GM12878 (cell line): ENCODE data around the gene TBC1D5. TPM values are rescaled to one million over a fixed set of nuclear protein-coding genes. Genes with fewer than 3 reads are reported as not detected.

Experiments
- ATAC-seq: fragments of 200-7000 bp; cut with Tn5 transposase; 3 replicates; pipeline ENCODE4 v1.9.1; 2020; ENCODE audit warnings: mild to moderate bottlenecking, moderate library complexity
- BruUV-seq: library from RNA; stranded (reverse); fragments of 400-500 nt; replicated peaks from 2 replicates; lab custom pipeline; 2021; lab: Mats Ljungman, UMichigan
- CTCF ChIA-PET: fragments of 300-600 bp; sonication (Branson Sonifier 250); formaldehyde crosslinking; extraction: SDS; loops from one replicate; lab custom pipeline; 2021; ENCODE audit warnings: inconsistent platforms; lab: Yijun Ruan, JAX
- POLR2A ChIA-PET: fragments of 350-600 bp; formaldehyde crosslinking; extraction: SDS; loops from one replicate; lab custom pipeline; 2021; ENCODE audit warnings: inconsistent platforms; lab: Charles Lee
- RAD21 ChIA-PET: fragments of 300-600 bp; sonication (Branson Sonifier 250); formaldehyde crosslinking; loops from one replicate; lab custom pipeline; 2023; ENCODE audit warnings: antibody characterized with exemption; ENCODE audit not compliant: unreplicated experiment; lab: Charles Lee
- SMC1A ChIA-PET: fragments of 300-600 bp; sonication (Branson Sonifier 250); formaldehyde crosslinking; loops from one replicate; lab custom pipeline; 2023; ENCODE audit not compliant: unreplicated experiment, uncharacterized antibody; lab: Charles Lee
- DNase-seq: peaks from one replicate; pipeline ENCODE4 v3.0.0-alpha.2; 2011; ENCODE audit warnings: low read depth, low spot score
- FAIRE-seq: peaks from 3 replicates; lab custom pipeline; 2011; peaks lifted over from hg19 to GRCh38; lab: Jason Lieb, UNC
- H2AFZ ChIP-seq: 2 replicates; pipeline ENCODE4 v1.6.0; 2011; ENCODE audit warnings: low read depth, low read length, control low read depth; ENCODE audit not compliant: control insufficient read depth
- H3K27ac ChIP-seq: 2 replicates; pipeline ENCODE4 v1.5.1; 2011; ENCODE audit warnings: control low read depth; ENCODE audit not compliant: control insufficient read depth, insufficient read depth
- H3K27me3 ChIP-seq, 2 experiments: replicated peaks in 1 of 2; 2 replicates each; pipeline versions ENCODE4 v1.6.0 to v1.6.1; 2011; ENCODE audit warnings: low read length in 1 of 2; ENCODE audit not compliant: control insufficient read depth in 2 of 2, insufficient read depth in 2 of 2
- H3K36me3 ChIP-seq, 2 experiments: 2 replicates each; pipeline ENCODE4 v1.5.1; 2011; ENCODE audit warnings: low read length in 1 of 2; ENCODE audit not compliant: control insufficient read depth in 2 of 2, insufficient read depth in 2 of 2
- H3K4me1 ChIP-seq: 2 replicates; pipeline ENCODE4 v1.6.1; 2011; ENCODE audit warnings: mild to moderate bottlenecking, low read length, moderate library complexity, mixed read lengths; ENCODE audit not compliant: control insufficient read depth, insufficient read depth
- H3K4me2 ChIP-seq: 2 replicates; pipeline ENCODE4 v1.6.0; 2011; ENCODE audit warnings: control low read depth; ENCODE audit not compliant: control insufficient read depth, insufficient read depth
- H3K4me3 ChIP-seq: fragments of 200-600 bp; sonication (generic); 2 replicates; pipeline ENCODE4 v1.5.1; 2016
- H3K79me2 ChIP-seq: 2 replicates; pipeline ENCODE4 v1.6.0; 2011; ENCODE audit warnings: low read length; ENCODE audit not compliant: control insufficient read depth, insufficient read depth
- H3K9ac ChIP-seq: 2 replicates; pipeline ENCODE4 v1.8.0; 2011; ENCODE audit warnings: low read length, control low read depth, mixed read lengths; ENCODE audit not compliant: control insufficient read depth, insufficient read depth
- H3K9me3 ChIP-seq: replicated peaks from 3 replicates; pipeline ENCODE4 v1.5.1; 2011; ENCODE audit warnings: mild to moderate bottlenecking, low read length; ENCODE audit not compliant: control insufficient read depth, insufficient read depth
- H4K20me1 ChIP-seq: 2 replicates; pipeline ENCODE4 v1.6.0; 2011; ENCODE audit not compliant: control insufficient read depth, insufficient read depth
- ATF7 ChIP-seq: fragments of 450-650 bp; IDR thresholded peaks from 2 replicates; pipeline ENCODE4 v1.6.1; 2016; ENCODE audit warnings: low read depth, mild to moderate bottlenecking
- CHD1 ChIP-seq: IDR thresholded peaks from 2 replicates; pipeline ENCODE4 v1.6.1; 2012; ENCODE audit warnings: low read depth, low read length, improper control_type of control experiment
- EED ChIP-seq: sonication (generic); IDR thresholded peaks from 2 replicates; pipeline ENCODE4 v1.6.1; 2016; ENCODE audit warnings: antibody characterized with exemption, low read depth
- EGR1 ChIP-seq, 2 experiments: IDR thresholded peaks; 1 replicate in 1 of 2; 2 replicates in 1 of 2; pipeline ENCODE4 v1.6.1; 2011 to 2012; ENCODE audit warnings: low read depth in 2 of 2, low read length in 2 of 2, borderline replicate concordance in 1 of 2, mild to moderate bottlenecking in 1 of 2, moderate library complexity in 1 of 2
- HCFC1 ChIP-seq: fragments of 150-350 bp; IDR thresholded peaks from 2 replicates; pipeline ENCODE4 v1.6.1; 2014; ENCODE audit warnings: low read length
- IRF3 ChIP-seq: fragments of 450-650 bp; IDR thresholded peaks from 2 replicates; pipeline ENCODE4 v1.6.1; 2014; ENCODE audit warnings: mild to moderate bottlenecking
- NR2F1 ChIP-seq: fragments of 450-650 bp; conservative IDR thresholded peaks from 2 replicates; pipeline ENCODE4 v1.6.1; 2017; ENCODE audit warnings: mild to moderate bottlenecking
- SP1 ChIP-seq: IDR thresholded peaks from one replicate; pipeline ENCODE4 v1.6.1; 2011; ENCODE audit warnings: low read depth, low read length
- SUZ12 ChIP-seq: fragments of 200-600 bp; sonication (generic); IDR thresholded peaks from one replicate; pipeline ENCODE4 v1.6.1; 2018; ENCODE audit warnings: antibody characterized with exemption, mild to moderate bottlenecking; ENCODE audit not compliant: unreplicated experiment
- TBL1XR1 ChIP-seq: IDR thresholded peaks from 2 replicates; pipeline ENCODE4 v1.6.1; 2012; ENCODE audit warnings: low read depth, low read length, improper control_type of control experiment
- ZBTB33 ChIP-seq: fragments of 450-650 bp; IDR thresholded peaks from 2 replicates; pipeline ENCODE4 v1.6.1; 2017; ENCODE audit warnings: mild to moderate bottlenecking
- ZBTB4 ChIP-seq: fragments of 450-650 bp; formaldehyde crosslinking; IDR thresholded peaks from 2 replicates; pipeline ENCODE4 v1.4.0; 2022; ENCODE audit warnings: mild to moderate bottlenecking, moderate library complexity
- ZNF384 ChIP-seq: IDR thresholded peaks from 2 replicates; pipeline ENCODE4 v1.6.1; 2012; ENCODE audit warnings: low read depth, mild to moderate bottlenecking, low read length, improper control_type of control experiment, borderline replicate concordance
- ZNF622 ChIP-seq: fragments of 450-650 bp; IDR thresholded peaks from 2 replicates; pipeline ENCODE4 v1.6.1; 2017; ENCODE audit warnings: mild to moderate bottlenecking, inconsistent platforms
- ZNF687 ChIP-seq: fragments of 450-650 bp; IDR thresholded peaks from 2 replicates; pipeline ENCODE4 v1.6.1; 2017; ENCODE audit warnings: mild to moderate bottlenecking, moderate library complexity
- WGBS: methylation state at CpG from one replicate; pipeline ENCODE4 v1.1.6; 2016; ENCODE audit warnings: low lambda C conversion rate; ENCODE audit not compliant: insufficient replicate concordance, insufficient coverage; ENCODE audit errors: missing lambda C conversion rate; 5-methylcytosine and 5-hydroxymethylcytosine counted together
- in situ Hi-C: fragments of 300-500 bp; cut with MboI; formaldehyde crosslinking; loops from 9 replicates; pipeline ENCODE4 v1.14.3; 2018; ENCODE audit warnings: mixed read lengths
- intact Hi-C: fragments of 100-400 bp; cut with micrococcal nuclease; formaldehyde crosslinking; loops from one replicate; pipeline ENCODE4 v1.14.2; 2022; ENCODE audit not compliant: unreplicated experiment
- polyA plus RNA-seq, 11 experiments: library from polyadenylated mRNA; depleted of rRNA in 4 of 11; unstranded in 6 of 11; stranded (reverse) in 5 of 11; fragments of >200 nt; fragmentation: Nextera tagmentation in 4 of 11; fragmentation: Illumina TruSeq in 1 of 11; extraction: Ambion mirVana in 4 of 11; extraction: Trizol in 1 of 11; gene quantifications; 1 replicate in 1 of 11; 2 replicates in 10 of 11; pipeline versions ENCODE4 v1.2.1 to v1.2.3, GENCODE V29; 2011 to 2016; ENCODE audit warnings: inconsistent platforms in 2 of 11, missing spikeins in 2 of 11, low read depth in 1 of 11
- total RNA-seq, 4 experiments: library from RNA; depleted of rRNA in 3 of 4; stranded (reverse); fragments of >200 nt in 3 of 4; fragmentation: Illumina TruSeq in 1 of 4; extraction: Trizol in 1 of 4; gene quantifications; 2 replicates each; pipeline versions ENCODE4 v1.2.1 to v1.2.3, GENCODE V29; 2013 to 2021

Gene TBC1D5
- total and polyA plus RNA-seq, 10 of the 15 experiments (the other 5 are each of a cell fraction or from before 2014, with no cell fraction given), result 5.5 to 61.0 (median 43.8) TPM

GRCh38 chr3:17687566-17687965, 54.9 kb downstream of the TBC1D5 start:
- CTCF ChIA-PET, result interaction anchor here (0.7 to 4.4 kb wide), 10 partner anchors 12 to 1087 kb away, joined by 3 to 20 read pairs (median 3); no protein-coding TSS in a partner anchor
- H3K9ac ChIP-seq, result no peak overlapping the region
- peaks cover 8% of the 10 kb centered on the region for H3K79me2 ChIP-seq
- DNase-seq (no peak), FAIRE-seq (peak; percentile 31), ATAC-seq (no peak)
- SMC1A ChIA-PET, result interaction anchor here (0.6 to 1.1 kb wide), 4 partner anchors 21 to 460 kb away, joined by 3 to 4 read pairs (median 3); no protein-coding TSS in a partner anchor
- BruUV-seq, result no TSS peak
- no peak overlapping the region for H3K4me3 ChIP-seq
- intact Hi-C loops, result loop anchor here (5.0 kb wide), 1 partner anchor 155 kb away; no protein-coding TSS in a partner anchor
- no peaks in the 10 kb centered on the region for H3K36me3 ChIP-seq
- POLR2A ChIA-PET, result no interaction called here
- no peaks in the 10 kb centered on the region for H4K20me1 ChIP-seq
- H3K27me3 ChIP-seq, result no peaks in the 10 kb centered on the region
- no peak overlapping the region for H3K27ac ChIP-seq
- H2AFZ ChIP-seq, result no peak overlapping the region
- H3K4me1 ChIP-seq, result no peaks in the 10 kb centered on the region
- RAD21 ChIA-PET, result interaction anchor here (1.3 to 2.1 kb wide), 2 partner anchors 42 to 154 kb away, joined by 3 to 8 read pairs; no protein-coding TSS in a partner anchor
- in situ Hi-C loops, result no loop called here
- 40% methylated on average over 1 of the region's 1 CpG for WGBS
- H3K4me2 ChIP-seq, result no peak overlapping the region
- no peaks in the 10 kb centered on the region; the same call in 2 of the 3 replicates for H3K9me3 ChIP-seq
- TF ChIP-seq HCFC1, result no peak
- no peak for TF ChIP-seq IRF3
- no peak for TF ChIP-seq ZNF687
- TF ChIP-seq CHD1, result no peak
- TF ChIP-seq ZNF622, result no peak
- no peak for TF ChIP-seq ZBTB4 (CRISPR knock-in tag)
- no peak for TF ChIP-seq EGR1 (IDR thresholded peaks at IDR 0.05; ENCODE audit: borderline replicate concordance in 1 of 2, low read depth in 2 of 2, low read length in 2 of 2)
- no peak for TF ChIP-seq SP1
- no peak for TF ChIP-seq TBL1XR1
- no peak for TF ChIP-seq EED
- no peak for TF ChIP-seq ZBTB33
- no peak for TF ChIP-seq ATF7
- no peak for TF ChIP-seq SUZ12
- no peak for TF ChIP-seq ZNF384
- TF ChIP-seq NR2F1, result no peak
